K562 (cell line): ENCODE results near the gene CDT1.

Experiments used
- CHD1 ChIP-seq: fragments of 200-600 bp; sonication (generic); IDR thresholded peaks from one replicate; pipeline ENCODE4 v1.6.1; 2012; ENCODE audit warnings: mild to moderate bottlenecking, moderate library complexity, low read length, inconsistent platforms
- CHD4 ChIP-seq: fragments of 200-600 bp; sonication (generic); IDR thresholded peaks from 3 replicates; pipeline ENCODE4 v1.6.1; 2012; ENCODE audit warnings: low read depth, mild to moderate bottlenecking, mixed read lengths, low read length, inconsistent platforms; ENCODE audit not compliant: insufficient read depth, insufficient replicate concordance, poor library complexity, severe bottlenecking
- EP300 ChIP-seq: IDR thresholded peaks from 2 replicates; pipeline ENCODE4 v1.6.1; 2012; ENCODE audit warnings: low read length, improper control_type of control experiment
- ETV1 ChIP-seq: fragments of 450-650 bp; conservative IDR thresholded peaks from 2 replicates; pipeline ENCODE4 v1.6.1; 2016; ENCODE audit warnings: missing genetic modification characterization, control low read depth, low read depth, missing compliant biosample characterization
- FOXA1 ChIP-seq: fragments of 450-650 bp; IDR thresholded peaks from 2 replicates; pipeline ENCODE4 v1.6.1; 2016; ENCODE audit warnings: mild to moderate bottlenecking, borderline replicate concordance
- GATAD2B ChIP-seq: fragments of 450-650 bp; IDR thresholded peaks from 2 replicates; pipeline ENCODE4 v1.6.1; 2017; ENCODE audit warnings: mild to moderate bottlenecking, borderline replicate concordance
- IRF2 ChIP-seq: sonication (generic); formaldehyde crosslinking; IDR thresholded peaks from 2 replicates; pipeline ENCODE4 v1.8.1; 2022; ENCODE audit warnings: mild to moderate bottlenecking, missing genetic modification reagents
- MIER1 ChIP-seq: fragments of 450-650 bp; IDR thresholded peaks from 2 replicates; pipeline ENCODE4 v1.6.1; 2016; ENCODE audit warnings: antibody characterized with exemption, mild to moderate bottlenecking, low read depth
- NR2C2 ChIP-seq, 2 experiments: fragments of 200-800 bp in 1 of 2; sonication (Bioruptor generic) in 1 of 2; sonication (generic) in 1 of 2; formaldehyde crosslinking in 1 of 2; IDR thresholded peaks; 2 replicates each; pipeline versions ENCODE4 v1.6.1 to v1.8.0; 2016 to 2022; ENCODE audit warnings: mild to moderate bottlenecking in 1 of 2, missing compliant biosample characterization in 1 of 2, missing genetic modification characterization in 1 of 2, missing genetic modification reagents in 1 of 2
- POLR2A ChIP-seq: fragments of 450-650 bp; conservative IDR thresholded peaks from 2 replicates; pipeline ENCODE4 v1.6.1; 2016
- TCFL5 ChIP-seq: fragments of 250-450 bp; sonication (Bioruptor Pico); conservative IDR thresholded peaks from 2 replicates; pipeline ENCODE4 v1.6.1; 2021; ENCODE audit warnings: mild to moderate bottlenecking, moderate library complexity, matching md5 sums
- TF ChIP-seq, protein P1 (sequence below), 2 experiments: fragments of 450-650 bp; conservative IDR thresholded peaks; 2 replicates each; pipeline ENCODE4 v1.6.1; 2017; ENCODE audit warnings: mild to moderate bottlenecking in 2 of 2, moderate library complexity in 2 of 2
- TF ChIP-seq, protein P2 (sequence below), 2 experiments: fragments of 450-650 bp in 1 of 2; IDR thresholded peaks; 2 replicates each; pipeline ENCODE4 v1.6.1; 2011 to 2017; ENCODE audit warnings: low read depth in 2 of 2, antibody characterized with exemption in 1 of 2, borderline replicate concordance in 1 of 2, low read length in 1 of 2, mild to moderate bottlenecking in 1 of 2, mixed read lengths in 1 of 2; ENCODE audit not compliant: control insufficient read depth in 1 of 2
- TF ChIP-seq, protein P3 (sequence below): fragments of 250-450 bp; sonication (Bioruptor Pico); IDR thresholded peaks from 2 replicates; pipeline ENCODE4 v1.4.0; 2020; ENCODE audit warnings: mild to moderate bottlenecking, moderate library complexity

DNA sequence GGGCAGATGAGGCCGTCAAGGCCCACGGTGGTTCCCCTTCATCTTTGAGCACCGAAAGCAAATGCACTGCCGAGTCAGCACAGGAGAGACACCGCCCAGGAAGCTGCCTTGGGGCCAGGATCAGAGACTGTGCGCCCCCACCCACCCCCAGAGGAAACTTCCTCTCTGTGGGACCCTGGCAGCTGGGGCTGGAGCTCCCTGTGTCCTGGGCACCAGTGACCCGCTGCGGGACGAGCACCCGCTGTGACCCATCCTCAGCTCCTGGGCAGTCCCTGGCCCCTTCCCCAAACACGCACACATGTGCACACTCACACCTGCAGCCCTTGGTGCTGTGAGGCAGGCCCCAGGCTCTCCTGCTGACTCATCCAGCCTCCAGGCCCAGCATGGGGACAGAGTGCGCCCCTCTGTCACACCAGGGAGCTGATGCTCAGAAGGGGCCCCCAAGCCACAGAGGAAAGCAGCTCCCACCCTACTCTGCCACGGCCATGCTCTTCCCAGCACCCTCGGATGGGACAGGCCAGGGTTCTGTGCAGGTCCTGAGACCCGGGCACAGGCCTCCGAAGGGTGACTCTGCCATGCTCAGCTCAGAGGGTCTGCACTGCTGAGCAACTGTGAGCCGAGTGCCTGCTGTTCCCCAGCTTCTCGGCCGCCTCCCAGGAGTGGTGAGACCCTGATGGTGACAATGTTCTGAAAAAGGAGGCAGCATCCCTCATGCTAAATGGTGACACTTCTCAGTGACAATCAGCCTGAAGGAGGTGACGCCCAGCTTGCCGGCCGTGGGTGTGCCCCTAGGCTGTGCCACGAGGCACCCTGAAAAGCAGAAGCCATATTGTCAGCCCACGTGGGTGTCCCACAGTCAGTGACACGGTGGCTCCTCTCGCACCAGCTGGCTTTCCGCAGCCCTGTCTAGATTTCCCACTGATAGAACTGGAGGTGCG, 22.2 kb upstream of the CDT1 start:
- TF ChIP-seq, protein P1, sequence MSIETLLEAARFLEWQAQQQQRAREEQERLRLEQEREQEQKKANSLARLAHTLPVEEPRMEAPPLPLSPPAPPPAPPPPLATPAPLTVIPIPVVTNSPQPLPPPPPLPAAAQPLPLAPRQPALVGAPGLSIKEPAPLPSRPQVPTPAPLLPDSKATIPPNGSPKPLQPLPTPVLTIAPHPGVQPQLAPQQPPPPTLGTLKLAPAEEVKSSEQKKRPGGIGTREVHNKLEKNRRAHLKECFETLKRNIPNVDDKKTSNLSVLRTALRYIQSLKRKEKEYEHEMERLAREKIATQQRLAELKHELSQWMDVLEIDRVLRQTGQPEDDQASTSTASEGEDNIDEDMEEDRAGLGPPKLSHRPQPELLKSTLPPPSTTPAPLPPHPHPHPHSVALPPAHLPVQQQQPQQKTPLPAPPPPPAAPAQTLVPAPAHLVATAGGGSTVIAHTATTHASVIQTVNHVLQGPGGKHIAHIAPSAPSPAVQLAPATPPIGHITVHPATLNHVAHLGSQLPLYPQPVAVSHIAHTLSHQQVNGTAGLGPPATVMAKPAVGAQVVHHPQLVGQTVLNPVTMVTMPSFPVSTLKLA (conservative IDR thresholded peaks at IDR 0.05) = peak; percentile 91
- TF ChIP-seq, protein P2, sequence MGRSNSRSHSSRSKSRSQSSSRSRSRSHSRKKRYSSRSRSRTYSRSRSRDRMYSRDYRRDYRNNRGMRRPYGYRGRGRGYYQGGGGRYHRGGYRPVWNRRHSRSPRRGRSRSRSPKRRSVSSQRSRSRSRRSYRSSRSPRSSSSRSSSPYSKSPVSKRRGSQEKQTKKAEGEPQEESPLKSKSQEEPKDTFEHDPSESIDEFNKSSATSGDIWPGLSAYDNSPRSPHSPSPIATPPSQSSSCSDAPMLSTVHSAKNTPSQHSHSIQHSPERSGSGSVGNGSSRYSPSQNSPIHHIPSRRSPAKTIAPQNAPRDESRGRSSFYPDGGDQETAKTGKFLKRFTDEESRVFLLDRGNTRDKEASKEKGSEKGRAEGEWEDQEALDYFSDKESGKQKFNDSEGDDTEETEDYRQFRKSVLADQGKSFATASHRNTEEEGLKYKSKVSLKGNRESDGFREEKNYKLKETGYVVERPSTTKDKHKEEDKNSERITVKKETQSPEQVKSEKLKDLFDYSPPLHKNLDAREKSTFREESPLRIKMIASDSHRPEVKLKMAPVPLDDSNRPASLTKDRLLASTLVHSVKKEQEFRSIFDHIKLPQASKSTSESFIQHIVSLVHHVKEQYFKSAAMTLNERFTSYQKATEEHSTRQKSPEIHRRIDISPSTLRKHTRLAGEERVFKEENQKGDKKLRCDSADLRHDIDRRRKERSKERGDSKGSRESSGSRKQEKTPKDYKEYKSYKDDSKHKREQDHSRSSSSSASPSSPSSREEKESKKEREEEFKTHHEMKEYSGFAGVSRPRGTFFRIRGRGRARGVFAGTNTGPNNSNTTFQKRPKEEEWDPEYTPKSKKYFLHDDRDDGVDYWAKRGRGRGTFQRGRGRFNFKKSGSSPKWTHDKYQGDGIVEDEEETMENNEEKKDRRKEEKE (IDR thresholded peaks at IDR 0.05; ENCODE audit: borderline replicate concordance in 1 of 2, control insufficient read depth in 1 of 2, low read depth in 2 of 2, low read length in 1 of 2) = no peak
- TF ChIP-seq GATAD2B (peak; percentile 71; the same call in 1 of the 2 replicates), IRF2 (CRISPR knock-in tag) (no peak), CHD1 (no peak), MIER1 (no peak), EP300 (no peak), FOXA1 (no peak), ETV1 (tag) (peak; percentile 67), POLR2A (peak; percentile 60), TCFL5 (CRISPR knock-in tag) (no peak), NR2C2 (CRISPR knock-in tag; IDR thresholded peaks at IDR 0.05) (0 out of 2 replicates have a peak, but pooled peaks have one; percentile 51), NR2C2 (tag; IDR thresholded peaks at IDR 0.05) (no peak), CHD4 (no peak)
- TF ChIP-seq, protein P3, sequence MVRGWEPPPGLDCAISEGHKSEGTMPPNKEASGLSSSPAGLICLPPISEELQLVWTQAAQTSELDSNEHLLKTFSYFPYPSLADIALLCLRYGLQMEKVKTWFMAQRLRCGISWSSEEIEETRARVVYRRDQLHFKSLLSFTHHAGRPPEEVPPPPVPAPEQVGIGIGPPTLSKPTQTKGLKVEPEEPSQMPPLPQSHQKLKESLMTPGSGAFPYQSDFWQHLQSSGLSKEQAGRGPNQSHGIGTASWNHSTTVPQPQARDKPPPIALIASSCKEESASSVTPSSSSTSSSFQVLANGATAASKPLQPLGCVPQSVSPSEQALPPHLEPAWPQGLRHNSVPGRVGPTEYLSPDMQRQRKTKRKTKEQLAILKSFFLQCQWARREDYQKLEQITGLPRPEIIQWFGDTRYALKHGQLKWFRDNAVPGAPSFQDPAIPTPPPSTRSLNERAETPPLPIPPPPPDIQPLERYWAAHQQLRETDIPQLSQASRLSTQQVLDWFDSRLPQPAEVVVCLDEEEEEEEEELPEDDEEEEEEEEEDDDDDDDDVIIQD (CRISPR knock-in tag) = no peak
